Left lung (tissue), 14 donors: ENCODE results near the gene DDX51. TPM values are rescaled to one million over a fixed set of nuclear protein-coding genes. Genes with fewer than 3 reads are reported as not detected.
A peak's percentile ranks its signal among the peaks of the same experiment; 100 is the strongest.

Source experiments
- ATAC-seq: fragments of 200-7000 bp; cut with Tn5 transposase; one replicate; pipeline ENCODE4 v1.9.1; 2020; ENCODE audit warnings: moderate library complexity
- DNase-seq, 4 donors: peaks; one replicate each; pipeline ENCODE4 v3.0.0-alpha.2; 2013 to 2020
- H3K27ac ChIP-seq, 2 donors: fragments of 200-600 bp; sonication (generic) in 1 of 2; one replicate each; pipeline versions ENCODE4 v1.5.0 to v1.8.0; 2020 to 2021
- H3K27me3 ChIP-seq, 2 donors: fragments of 200-600 bp; sonication (generic) in 1 of 2; one replicate each; pipeline versions ENCODE4 v1.5.0 to v1.8.0; 2020 to 2021
- H3K36me3 ChIP-seq, 2 donors: fragments of 200-600 bp; sonication (generic) in 1 of 2; one replicate each; pipeline versions ENCODE4 v1.5.0 to v1.8.0; 2020 to 2021
- H3K4me1 ChIP-seq, 2 donors: fragments of 200-600 bp; one replicate each; pipeline ENCODE4 v1.8.0; 2021
- H3K4me3 ChIP-seq, 2 donors: fragments of 200-600 bp; sonication (generic) in 1 of 2; one replicate each; pipeline versions ENCODE4 v1.5.0 to v1.8.0; 2020 to 2021; ENCODE audit warnings: mild to moderate bottlenecking in 1 of 2
- H3K9me3 ChIP-seq, 2 donors: fragments of 200-600 bp; sonication (generic) in 1 of 2; one replicate each; pipeline versions ENCODE4 v1.5.0 to v1.8.0; 2020 to 2021
- intact Hi-C, 2 donors: fragments of 100-400 bp; cut with DNase I; formaldehyde crosslinking; loops; one replicate each; pipeline versions ENCODE4 v1.11.2 to v1.14.2; 2022
- long read RNA-seq, 12 donors: library from polyadenylated mRNA in 2 of 12; unstranded in 2 of 12; transcript quantifications; one replicate each; pipeline ENCODE4 v2.0.0 and lab custom pipeline, GENCODE V29; 2019 to 2026
- polyA plus RNA-seq, 6 donors: library from polyadenylated mRNA; unstranded; fragments of 120-200 nt; gene quantifications; one replicate each; pipeline ENCODE4 v1.2.1, GENCODE V29; 2013; ENCODE audit not compliant: insufficient read length in 6 of 6
- total RNA-seq, 2 donors: library from RNA; stranded (reverse); fragmentation: NEBNext Ultra II Directional; extraction: Animal tissue kit (Norgen Biotek cat#: 25700); gene quantifications; one replicate each; pipeline ENCODE4 v1.2.1, GENCODE V29; 2021
- TF ChIP-seq, protein P1 (sequence below), 2 donors: fragments of 200-600 bp; sonication (generic) in 1 of 2; IDR thresholded peaks; one replicate each; pipeline versions ENCODE4 v1.5.0 to v1.8.0; 2021; ENCODE audit warnings: antibody characterized with exemption in 2 of 2
- donor health status: DM: no; HTN: yes; CAD: no.
- donor health status: DM: no; HTN: no; CAD: no.

The DDX51 gene, protein sequence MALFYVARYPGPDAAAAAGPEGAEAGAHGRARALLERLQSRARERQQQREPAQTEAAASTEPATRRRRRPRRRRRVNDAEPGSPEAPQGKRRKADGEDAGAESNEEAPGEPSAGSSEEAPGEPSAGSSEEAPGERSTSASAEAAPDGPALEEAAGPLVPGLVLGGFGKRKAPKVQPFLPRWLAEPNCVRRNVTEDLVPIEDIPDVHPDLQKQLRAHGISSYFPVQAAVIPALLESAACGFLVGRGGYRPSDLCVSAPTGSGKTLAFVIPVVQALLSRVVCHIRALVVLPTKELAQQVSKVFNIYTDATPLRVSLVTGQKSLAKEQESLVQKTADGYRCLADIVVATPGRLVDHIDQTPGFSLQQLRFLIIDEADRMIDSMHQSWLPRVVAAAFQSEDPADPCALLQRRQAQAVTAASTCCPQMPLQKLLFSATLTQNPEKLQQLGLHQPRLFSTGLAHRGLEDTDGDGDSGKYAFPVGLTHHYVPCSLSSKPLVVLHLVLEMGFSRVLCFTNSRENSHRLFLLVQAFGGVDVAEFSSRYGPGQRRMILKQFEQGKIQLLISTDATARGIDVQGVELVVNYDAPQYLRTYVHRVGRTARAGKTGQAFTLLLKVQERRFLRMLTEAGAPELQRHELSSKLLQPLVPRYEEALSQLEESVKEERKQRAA
- 10 to 100 TPM; 11.7 to 15.1 TPM for total RNA-seq
- polyA plus RNA-seq, result 10 to 100 TPM; 18.2 to 27.6 (median 20.0) TPM
- long read RNA-seq, donor 1, full-length matches to known transcripts, result 5 of 5 reads
- long read RNA-seq, donor 1, partial matches to known transcripts, result 0 of 5 reads
- long read RNA-seq, donor 1, other reads (novel, unspliced or antisense), result 0 of 5 reads
- long read RNA-seq, donor 2, full-length matches to known transcripts, result 2 of 2 reads
- long read RNA-seq, donor 2, partial matches to known transcripts, result 0 of 2 reads
- long read RNA-seq, donor 2, other reads (novel, unspliced or antisense), result 0 of 2 reads
- long read RNA-seq, donor 3, full-length matches to known transcripts, result 6 of 6 reads
- long read RNA-seq, donor 3, partial matches to known transcripts, result 0 of 6 reads
- long read RNA-seq, donor 3, other reads (novel, unspliced or antisense), result 0 of 6 reads
- long read RNA-seq, donor 4, result 0 reads
- long read RNA-seq, donor 5, full-length matches to known transcripts, result 5 of 5 reads
- long read RNA-seq, donor 5, partial matches to known transcripts, result 0 of 5 reads
- long read RNA-seq, donor 5, other reads (novel, unspliced or antisense), result 0 of 5 reads
- long read RNA-seq, donor 6, full-length matches to known transcripts, result 4 of 4 reads
- long read RNA-seq, donor 6, partial matches to known transcripts, result 0 of 4 reads
- long read RNA-seq, donor 6, other reads (novel, unspliced or antisense), result 0 of 4 reads
- long read RNA-seq, donor 7, transcript DDX51-203 (2 exons, 2,203 nt), result major isoform, 6 of 6 reads
- long read RNA-seq, donor 7, partial matches to known transcripts, result 0 of 6 reads
- long read RNA-seq, donor 7, other reads (novel, unspliced or antisense), result 0 of 6 reads
- long read RNA-seq, donor 8, full-length matches to known transcripts, result 10 of 10 reads
- long read RNA-seq, donor 8, partial matches to known transcripts, result 0 of 10 reads
- long read RNA-seq, donor 8, other reads (novel, unspliced or antisense), result 0 of 10 reads
- long read RNA-seq, donor 9, result 0 reads
- long read RNA-seq, donor 10, result 0 reads
- long read RNA-seq, donor 11, full-length matches to known transcripts, result 7 of 13 reads
- long read RNA-seq, donor 11, partial matches to known transcripts, result 6 of 13 reads
- long read RNA-seq, donor 11, other reads (novel, unspliced or antisense), result 0 of 13 reads
- long read RNA-seq, donor 12, full-length matches to known transcripts, result 5 of 5 reads
- long read RNA-seq, donor 12, partial matches to known transcripts, result 0 of 5 reads
- long read RNA-seq, donor 12, other reads (novel, unspliced or antisense), result 0 of 5 reads

DNA sequence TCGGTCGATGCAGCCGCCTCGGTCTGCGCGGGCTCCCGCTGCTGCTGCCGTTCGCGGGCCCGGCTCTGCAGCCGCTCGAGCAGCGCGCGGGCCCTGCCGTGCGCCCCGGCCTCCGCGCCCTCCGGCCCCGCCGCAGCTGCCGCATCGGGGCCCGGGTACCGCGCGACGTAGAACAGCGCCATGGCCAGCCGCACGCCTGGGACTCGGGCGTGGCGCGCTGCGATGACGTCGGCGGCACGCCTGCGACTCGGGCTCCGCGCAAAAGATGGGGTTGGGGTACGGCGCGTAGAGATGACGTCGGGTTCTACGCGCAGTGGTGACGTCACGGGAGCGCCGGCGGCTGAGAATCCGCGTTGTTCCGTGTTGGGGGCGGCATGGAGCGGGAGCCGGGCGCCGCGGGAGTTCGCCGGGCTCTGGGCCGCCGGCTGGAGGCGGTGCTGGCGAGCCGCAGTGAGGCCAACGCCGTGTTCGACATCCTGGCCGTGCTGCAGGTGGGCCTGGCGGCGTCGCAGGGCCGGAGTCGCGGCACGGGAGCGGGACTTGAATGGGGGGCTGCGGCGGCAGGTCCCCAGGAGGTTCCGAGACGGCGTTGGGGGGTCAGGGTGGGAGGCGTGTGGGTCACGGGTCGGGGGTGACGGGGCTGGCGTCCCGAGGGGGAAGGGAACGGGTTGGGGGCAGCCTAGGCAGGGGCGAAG is at the start of gene DDX51, which contains the start of gene NOC4L:
DDX51 (minus strand) TSS at position 205 of the 695 bp plus-strand sequence; CDS start at position 182, 23 bp downstream.
NOC4L (plus strand) TSS at position 343 of the 695 bp plus-strand sequence; CDS start at position 375, 32 bp downstream.
- Histone ChIP-seq H3K4me1 (peaks cover 17 to 32% of the 10 kb centered on the region in 2 donors), H3K9me3 (no peaks in the 10 kb centered on the region), H3K27me3 (no peaks in the 10 kb centered on the region), H3K36me3 (peaks cover 0 to 54% of the 10 kb centered on the region in 2 donors), H3K4me3 (peak within 1 kb of the TSS; percentile 88 to 89), H3K27ac (peak within 1 kb of the TSS in 1 of 2 donors; percentile 84)
- peak; percentile 94 for ATAC-seq
- intact Hi-C loops, result no loop called here
- TF ChIP-seq, protein P1, sequence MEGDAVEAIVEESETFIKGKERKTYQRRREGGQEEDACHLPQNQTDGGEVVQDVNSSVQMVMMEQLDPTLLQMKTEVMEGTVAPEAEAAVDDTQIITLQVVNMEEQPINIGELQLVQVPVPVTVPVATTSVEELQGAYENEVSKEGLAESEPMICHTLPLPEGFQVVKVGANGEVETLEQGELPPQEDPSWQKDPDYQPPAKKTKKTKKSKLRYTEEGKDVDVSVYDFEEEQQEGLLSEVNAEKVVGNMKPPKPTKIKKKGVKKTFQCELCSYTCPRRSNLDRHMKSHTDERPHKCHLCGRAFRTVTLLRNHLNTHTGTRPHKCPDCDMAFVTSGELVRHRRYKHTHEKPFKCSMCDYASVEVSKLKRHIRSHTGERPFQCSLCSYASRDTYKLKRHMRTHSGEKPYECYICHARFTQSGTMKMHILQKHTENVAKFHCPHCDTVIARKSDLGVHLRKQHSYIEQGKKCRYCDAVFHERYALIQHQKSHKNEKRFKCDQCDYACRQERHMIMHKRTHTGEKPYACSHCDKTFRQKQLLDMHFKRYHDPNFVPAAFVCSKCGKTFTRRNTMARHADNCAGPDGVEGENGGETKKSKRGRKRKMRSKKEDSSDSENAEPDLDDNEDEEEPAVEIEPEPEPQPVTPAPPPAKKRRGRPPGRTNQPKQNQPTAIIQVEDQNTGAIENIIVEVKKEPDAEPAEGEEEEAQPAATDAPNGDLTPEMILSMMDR (IDR thresholded peaks at IDR 0.05), result no peak
- DNase-seq, result peak; percentile 92 to 97 (median 96)

DNA sequence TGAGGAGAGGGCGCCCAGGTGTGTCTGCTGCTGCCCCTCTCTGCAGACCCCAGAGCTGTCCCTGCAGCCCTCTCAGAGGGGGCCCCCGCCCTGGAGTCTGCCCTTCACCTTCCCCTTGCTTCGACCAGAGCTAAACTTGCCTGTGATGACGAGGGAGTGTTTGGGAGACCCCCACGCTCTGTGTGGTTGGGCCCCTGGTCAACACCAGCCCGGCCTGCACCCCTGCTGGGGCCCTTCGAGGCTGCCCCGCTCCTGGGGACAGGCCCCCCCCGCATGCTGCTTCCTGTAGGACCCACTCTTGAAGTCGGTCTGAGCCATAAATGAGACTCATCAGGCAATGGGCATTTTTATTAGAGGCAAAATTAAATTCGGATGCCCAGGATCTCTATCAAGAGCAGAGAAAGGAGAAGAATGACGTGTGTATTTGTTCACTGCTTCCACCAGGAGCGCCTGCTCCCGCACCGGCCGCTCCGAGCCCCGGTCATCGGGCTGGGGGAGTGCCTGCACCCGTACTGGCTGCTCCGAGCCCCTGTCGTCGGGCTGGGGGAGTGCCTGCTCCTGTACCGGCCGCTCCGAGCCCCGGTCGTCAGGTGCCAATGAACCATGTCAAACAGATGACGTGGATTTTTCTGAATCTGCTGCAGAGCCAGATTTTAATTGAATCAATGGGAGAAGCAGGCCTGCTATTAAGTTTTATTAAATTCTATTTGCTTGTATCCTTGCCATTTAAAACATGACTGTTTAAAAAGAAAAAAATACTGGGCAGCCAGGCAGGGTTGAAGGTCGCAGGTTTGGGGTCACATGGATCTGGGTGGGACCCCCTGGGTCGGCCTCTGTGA is 47.8 kb upstream of the DDX51 start:
- Histone ChIP-seq H3K9me3 (peaks cover 0 to 14% of the 10 kb centered on the region in 2 donors), H3K4me1 (peaks cover 5 to 22% of the 10 kb centered on the region in 2 donors), H3K36me3 (no peaks in the 10 kb centered on the region), H3K27me3 (peaks cover 0 to 63% of the 10 kb centered on the region in 2 donors), H3K27ac (no peak overlapping the region), H3K4me3 (no peak overlapping the region)
- intact Hi-C loops, result no loop called here
- TF ChIP-seq, protein P1 (IDR thresholded peaks at IDR 0.05), result no peak
- ATAC-seq (no peak), DNase-seq (no peak)

DNA sequence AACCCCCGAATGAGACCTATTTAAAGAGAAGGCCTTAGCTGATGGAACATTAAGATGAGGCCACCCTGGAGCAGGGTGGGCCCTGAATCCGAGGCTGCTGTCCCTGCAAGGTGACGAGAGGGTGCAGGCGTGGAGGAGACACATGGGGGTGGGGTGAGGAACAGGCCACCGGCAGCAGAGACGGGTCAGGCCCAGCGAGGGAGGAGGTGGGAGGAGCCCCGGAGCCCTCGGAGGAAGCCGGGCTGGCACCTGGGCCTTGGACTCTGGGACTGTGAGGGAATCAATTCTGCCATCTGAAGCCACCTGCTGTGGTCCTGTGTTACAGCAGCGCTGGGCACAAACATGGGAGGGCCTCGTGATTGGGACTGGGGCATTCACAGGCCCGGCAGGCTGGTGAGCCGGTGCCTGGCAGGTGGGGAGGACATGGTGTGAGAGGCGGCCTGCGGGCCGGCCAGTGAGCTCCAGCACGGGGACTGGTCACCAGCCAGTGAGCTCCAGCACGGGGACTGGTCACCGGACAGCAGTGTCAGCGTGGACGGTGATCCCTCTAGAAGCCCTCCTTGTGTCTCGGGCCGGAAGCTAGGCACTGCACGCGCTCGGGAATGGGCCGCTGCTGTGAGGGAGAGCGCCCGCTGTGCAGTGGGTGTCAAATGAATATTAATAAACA is 46.8 kb upstream of the DDX51 start:
- Histone ChIP-seq H3K4me1 (peaks cover 5 to 31% of the 10 kb centered on the region in 2 donors), H3K36me3 (no peaks in the 10 kb centered on the region), H3K4me3 (no peak overlapping the region), H3K9me3 (peaks cover 0 to 14% of the 10 kb centered on the region in 2 donors), H3K27me3 (peaks cover 0 to 73% of the 10 kb centered on the region in 2 donors), H3K27ac (no peak overlapping the region)
- no peak for ATAC-seq
- intact Hi-C loops, result no loop called here
- TF ChIP-seq, protein P1 (IDR thresholded peaks at IDR 0.05), result no peak
- DNase-seq, result no peak
